Colonic mucosa (tissue), 4 donors: ENCODE measurements around the gene RHOU. TPM values are rescaled to one million over a fixed set of nuclear protein-coding genes. Genes with fewer than 3 reads are reported as not detected.

Experiments
- DNase-seq: peaks from one replicate; pipeline ENCODE4 v3.0.0-alpha.2; 2020
- H3K27ac ChIP-seq: fragments of 200-600 bp; one replicate; pipeline ENCODE4 v1.8.0; 2021
- H3K27me3 ChIP-seq: fragments of 200-600 bp; one replicate; pipeline ENCODE4 v1.8.0; 2021
- H3K36me3 ChIP-seq: fragments of 200-600 bp; one replicate; pipeline ENCODE4 v1.8.0; 2021
- H3K4me1 ChIP-seq: fragments of 200-600 bp; one replicate; pipeline ENCODE4 v1.8.0; 2021; ENCODE audit warnings: mild to moderate bottlenecking
- H3K4me3 ChIP-seq: fragments of 200-600 bp; one replicate; pipeline ENCODE4 v1.8.0; 2021
- H3K9ac ChIP-seq, 2 donors: one replicate each; pipeline ENCODE4 v1.7.0; 2013; ENCODE audit warnings: control low read depth in 2 of 2, low read depth in 2 of 2, low read length in 2 of 2
- H3K9me3 ChIP-seq: fragments of 200-600 bp; one replicate; pipeline ENCODE4 v1.8.0; 2021
- CTCF ChIP-seq: fragments of 200-600 bp; IDR thresholded peaks from one replicate; pipeline ENCODE4 v1.8.0; 2022; ENCODE audit warnings: antibody characterized with exemption, mild to moderate bottlenecking
- intact Hi-C: fragments of 100-400 bp; cut with DNase I; formaldehyde crosslinking; loops from one replicate; pipeline ENCODE4 v1.14.1; 2022
- total RNA-seq, 2 donors: library from RNA; stranded (reverse); fragmentation: NEBNext Ultra II Directional in 1 of 2; extraction: Animal tissue kit (Norgen Biotek cat#: 25700) in 1 of 2; gene quantifications; one replicate each; pipeline ENCODE4 v1.2.1, GENCODE V29; 2021
- donor health status: healthy.
- donor health status: DM: no; HTN: no; CAD: no.
- donor health status: DM: no; HTN: no; CAD: no.

Gene RHOU
- total RNA-seq, 2 donors from 2014 or later, result 13.3 to 24.3 TPM

- intact Hi-C loops, result no loop called here
- no peak for TF ChIP-seq CTCF
- Histone ChIP-seq H3K9me3 (no peaks in the 10 kb centered on the region), H3K27ac (no peak overlapping the region), H3K4me3 (no peak overlapping the region), H3K36me3 (no peaks in the 10 kb centered on the region), H3K4me1 (no peaks in the 10 kb centered on the region), H3K9ac (no peak overlapping the region), H3K27me3 (no peaks in the 10 kb centered on the region)
- DNase-seq, result no peak
Observed at GRCh38 chr1:228753287-228753686, 18.0 kb downstream of the RHOU start.

- Histone ChIP-seq H3K27ac (no peak overlapping the region), H3K9ac (no peak overlapping the region), H3K4me3 (no peak overlapping the region), H3K27me3 (no peaks in the 10 kb centered on the region), H3K36me3 (no peaks in the 10 kb centered on the region), H3K9me3 (no peaks in the 10 kb centered on the region), H3K4me1 (no peaks in the 10 kb centered on the region)
- intact Hi-C loops, result no loop called here
- DNase-seq, result no peak
- TF ChIP-seq CTCF, result no peak
Observed at GRCh38 chr1:228753786-228754360, 18.6 kb downstream of the RHOU start.

- intact Hi-C loops, result no loop called here
- no peaks in the 10 kb centered on the region for H3K4me1 ChIP-seq
- H3K9ac ChIP-seq, result no peak overlapping the region
- H3K36me3 ChIP-seq, result no peaks in the 10 kb centered on the region
- H3K4me3 ChIP-seq, result no peak overlapping the region
- DNase-seq, result no peak
- no peaks in the 10 kb centered on the region for H3K27me3 ChIP-seq
- no peak overlapping the region for H3K27ac ChIP-seq
- no peak for TF ChIP-seq CTCF
- no peaks in the 10 kb centered on the region for H3K9me3 ChIP-seq
Observed at GRCh38 chr1:228754646-228755268, 19.5 kb downstream of the RHOU start.

- intact Hi-C loops, result no loop called here
- Histone ChIP-seq H3K27ac (no peak overlapping the region), H3K4me3 (no peak overlapping the region), H3K36me3 (no peaks in the 10 kb centered on the region), H3K4me1 (no peaks in the 10 kb centered on the region), H3K9me3 (no peaks in the 10 kb centered on the region), H3K27me3 (no peaks in the 10 kb centered on the region), H3K9ac (no peak overlapping the region)
- DNase-seq, result no peak
- TF ChIP-seq CTCF, result no peak
Observed at GRCh38 chr1:228755800-228756199, 20.5 kb downstream of the RHOU start.

- no peak overlapping the region for H3K9ac ChIP-seq
- H3K36me3 ChIP-seq, result no peaks in the 10 kb centered on the region
- H3K27ac ChIP-seq, result no peak overlapping the region
- intact Hi-C loops, result no loop called here
- H3K4me1 ChIP-seq, result no peaks in the 10 kb centered on the region
- no peaks in the 10 kb centered on the region for H3K27me3 ChIP-seq
- no peak for TF ChIP-seq CTCF
- no peaks in the 10 kb centered on the region for H3K9me3 ChIP-seq
- DNase-seq, result no peak
- H3K4me3 ChIP-seq, result no peak overlapping the region
Observed at GRCh38 chr1:228756457-228756856, 21.2 kb downstream of the RHOU start.
